ENCODE data around the gene NAP1L4.

- TF ChIP-seq POLR2AphosphoS5 (IDR thresholded peaks at IDR 0.05; ENCODE audit: low read depth, low read length) (no peak), SPI1 (IDR thresholded peaks at IDR 0.05; ENCODE audit: low read depth, low read length) (no peak), POLR2A (IDR thresholded peaks at IDR 0.05; ENCODE audit: low read depth, low read length) (no peak), POU2F2 (IDR thresholded peaks at IDR 0.05; ENCODE audit: low read depth, low read length) (no peak), TAF1 (IDR thresholded peaks at IDR 0.05; ENCODE audit: low read depth, low read length) (no peak), PAX5 (IDR thresholded peaks at IDR 0.05; ENCODE audit: insufficient read depth, low read length, severe bottlenecking) (no peak)
Observed at GRCh38 chr11:2913019-2913431, 79.1 kb downstream of the NAP1L4 start.
